HG03457 (cell line): ENCODE results near the gene EVI2A.
"Not testable (repeated sequence)": the region's sequence is repeated elsewhere in the genome, so short reads cannot be mapped to it uniquely, and the experiment has no call there.

Experiments used
- ATAC-seq: cut with Tn5 transposase; IDR thresholded peaks from one replicate; pipeline ENCODE4 v1.9.1; 2021; ENCODE audit warnings: moderate number of reproducible peaks; ENCODE audit not compliant: unreplicated experiment

The EVI2A gene

DNA sequence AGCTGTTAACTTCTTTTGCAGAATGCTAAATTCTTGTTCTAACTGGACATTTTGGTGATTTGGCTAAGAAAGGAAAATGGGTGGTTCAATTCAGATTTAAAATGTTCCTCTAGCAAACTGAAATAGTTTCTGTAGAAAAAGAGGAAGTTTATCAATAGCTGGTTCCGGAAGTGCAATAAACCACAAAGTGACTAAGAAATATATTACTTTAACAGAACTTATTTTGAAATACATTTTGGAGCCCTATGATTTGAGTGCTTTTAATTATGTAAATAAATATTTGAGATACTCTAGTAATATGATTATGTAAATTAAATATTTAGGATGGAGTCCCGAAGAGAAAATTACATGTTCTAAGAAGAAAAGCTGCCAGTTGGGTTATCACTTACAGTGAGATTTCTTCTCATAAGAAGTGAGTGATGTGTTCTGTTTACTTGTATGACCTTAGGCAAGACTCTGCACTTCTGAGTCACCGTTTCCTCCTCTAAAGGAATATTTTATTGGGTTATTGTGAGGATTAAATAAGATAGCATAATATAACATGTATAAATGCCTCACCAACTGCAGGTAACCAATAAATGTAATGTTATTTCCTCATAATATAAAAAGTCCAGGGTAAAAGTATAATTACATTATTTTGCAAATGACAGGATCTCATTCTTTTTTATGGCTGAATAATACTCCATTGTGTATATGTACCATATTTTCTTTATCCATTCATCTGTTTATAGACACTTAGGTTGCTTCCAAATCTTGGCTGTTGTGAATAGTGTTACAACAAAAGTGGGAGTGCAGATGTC lies 7.2 kb downstream of the EVI2A start, which contains the start of gene EVI2B:
TSS of gene EVI2B (minus strand) at position 73 of the 800 bp plus-strand sequence. CDS start 8,445 bp downstream, outside the sequence.
- ATAC-seq, result no peak

DNA sequence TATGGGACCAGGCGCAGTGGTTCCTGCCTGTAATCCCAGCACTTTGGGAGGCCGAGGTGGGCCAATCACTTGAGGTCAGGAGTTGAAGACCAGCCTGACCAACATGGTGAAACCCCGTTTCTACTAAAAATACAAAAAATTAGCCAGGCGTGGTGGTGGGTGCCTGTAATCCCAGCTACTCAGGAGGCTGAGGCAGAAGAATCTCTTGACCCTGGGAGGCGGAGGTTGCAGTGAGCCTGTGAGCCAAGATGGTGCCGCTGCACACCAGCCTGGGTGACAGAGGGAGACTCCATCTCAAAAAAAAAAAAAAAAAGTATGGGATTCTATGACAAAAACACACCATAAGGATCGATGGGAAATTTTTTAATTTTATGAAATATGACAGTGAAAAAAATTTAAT lies 9.2 kb downstream of the EVI2A start:
- ATAC-seq, result not testable (repeated sequence)

DNA sequence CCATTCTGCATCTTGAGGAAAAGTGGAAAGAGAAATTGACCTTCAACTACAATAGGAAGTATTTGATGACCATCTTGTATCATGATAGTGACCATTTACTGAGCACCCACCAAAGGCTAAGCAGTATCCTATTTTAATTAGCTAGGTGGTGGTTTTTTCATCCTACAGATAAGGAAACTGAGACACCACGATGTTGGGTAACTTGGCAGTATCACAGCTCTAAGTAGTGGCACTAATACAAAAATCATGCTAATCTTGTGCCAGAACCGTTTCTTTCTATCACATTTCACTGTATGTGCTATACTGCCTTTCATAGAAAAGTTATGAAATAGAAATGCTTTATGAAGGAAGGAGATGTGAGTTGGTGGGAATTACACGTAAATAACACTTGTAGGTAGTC lies 9.9 kb downstream of the EVI2A start:
- no peak for ATAC-seq

DNA sequence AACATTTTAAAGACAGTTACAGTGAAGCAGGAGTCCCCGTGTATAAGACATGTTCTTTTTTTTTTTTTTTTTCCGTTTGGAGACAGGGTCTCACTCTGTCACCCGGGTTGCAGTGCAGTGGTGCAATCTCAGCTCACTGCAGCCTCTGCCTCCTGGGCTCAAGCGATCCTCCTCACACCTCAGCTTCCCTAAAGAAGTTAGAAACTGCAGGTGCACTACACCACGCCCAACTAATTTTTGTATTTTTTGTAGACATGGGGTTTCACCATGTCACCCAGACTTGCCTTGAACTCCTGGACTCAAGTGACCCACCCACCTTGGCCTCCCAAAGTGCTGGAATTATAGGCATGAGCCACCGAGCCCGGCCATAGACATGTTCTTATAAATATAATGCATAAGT lies 10.5 kb downstream of the EVI2A start:
- ATAC-seq, result no peak

DNA sequence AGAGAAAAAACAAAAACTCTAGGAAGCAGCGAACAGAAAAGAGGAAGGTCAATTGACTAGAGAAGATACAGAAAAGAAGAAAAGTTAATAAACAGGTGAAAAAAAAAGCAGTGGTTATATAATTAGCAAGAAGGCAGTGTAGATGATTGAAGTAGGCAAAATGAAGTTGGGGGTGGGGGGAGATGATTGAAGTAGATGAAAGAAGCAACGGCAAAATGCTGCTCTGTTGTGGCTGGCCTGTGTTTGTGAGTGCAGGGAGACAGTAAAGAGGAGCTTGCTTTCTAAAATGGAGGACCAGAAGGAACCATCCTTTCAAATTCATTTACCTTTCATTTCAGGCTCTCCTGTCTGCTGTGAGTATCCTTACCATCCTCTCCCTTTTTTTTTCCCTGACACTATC lies 11.2 kb downstream of the EVI2A start:
- no peak for ATAC-seq

DNA sequence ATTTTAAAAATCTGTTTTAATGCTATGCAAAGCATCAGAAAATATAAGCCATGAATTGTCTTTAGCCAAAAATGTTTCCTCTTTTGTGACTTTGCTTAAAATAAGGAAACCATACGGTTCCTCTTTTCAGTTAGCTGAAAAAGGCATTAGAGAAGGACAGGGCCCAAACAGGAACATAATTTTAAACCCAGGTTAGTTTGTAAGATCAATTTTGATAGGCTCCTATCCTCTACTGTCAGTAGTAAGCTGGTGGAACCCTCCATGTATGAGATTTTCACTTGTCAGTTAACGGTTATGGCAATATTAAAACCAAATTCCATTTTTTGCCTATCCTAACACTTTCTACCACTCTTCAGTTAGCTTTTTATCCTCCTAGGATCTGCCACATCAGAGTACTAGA lies 11.9 kb downstream of the EVI2A start:
- no peak for ATAC-seq

DNA sequence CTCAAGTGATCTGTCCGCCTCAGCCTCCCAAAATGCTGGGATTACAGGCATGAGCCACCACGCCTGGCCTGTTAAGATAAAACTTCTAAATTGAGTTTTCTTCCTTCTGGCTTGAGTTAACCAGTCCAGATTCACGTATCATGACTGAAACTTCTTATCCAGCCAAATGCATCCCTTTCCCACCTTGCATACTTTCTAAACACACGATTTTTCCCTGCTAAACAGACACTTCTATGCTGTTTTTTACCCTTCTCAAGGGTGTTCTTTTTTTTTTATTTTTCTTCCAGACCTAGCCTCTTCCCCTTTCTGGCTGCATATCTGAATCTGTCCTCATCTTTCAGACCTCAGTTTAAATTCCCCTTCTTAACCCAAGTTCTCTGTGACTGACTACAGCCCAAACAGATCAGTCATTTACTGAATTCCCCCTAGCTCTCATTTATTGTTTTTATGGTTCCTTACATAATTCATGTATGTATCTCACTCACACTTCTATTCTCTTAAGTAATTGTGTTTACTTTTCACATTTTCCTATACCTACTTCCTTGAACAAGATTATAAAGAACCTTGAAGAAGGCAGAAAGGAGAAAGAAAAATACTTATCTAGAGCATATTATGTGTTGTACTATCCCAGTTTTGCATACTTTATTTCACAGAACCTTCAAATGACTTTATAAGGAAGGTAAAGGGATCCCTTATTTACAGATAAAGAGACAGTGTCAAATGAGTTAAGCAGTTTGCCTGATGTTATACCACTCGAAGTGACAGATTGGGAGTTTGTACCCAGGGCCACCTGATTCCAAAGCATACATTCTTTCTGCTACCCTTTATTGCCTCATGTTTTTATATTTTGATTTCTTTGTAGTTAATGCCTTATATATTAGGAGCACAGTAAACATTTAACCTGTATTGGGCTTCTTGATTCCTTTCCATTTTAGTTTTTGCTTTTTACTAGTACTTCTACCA lies 12.8 kb downstream of the EVI2A start:
- no peak for ATAC-seq

DNA sequence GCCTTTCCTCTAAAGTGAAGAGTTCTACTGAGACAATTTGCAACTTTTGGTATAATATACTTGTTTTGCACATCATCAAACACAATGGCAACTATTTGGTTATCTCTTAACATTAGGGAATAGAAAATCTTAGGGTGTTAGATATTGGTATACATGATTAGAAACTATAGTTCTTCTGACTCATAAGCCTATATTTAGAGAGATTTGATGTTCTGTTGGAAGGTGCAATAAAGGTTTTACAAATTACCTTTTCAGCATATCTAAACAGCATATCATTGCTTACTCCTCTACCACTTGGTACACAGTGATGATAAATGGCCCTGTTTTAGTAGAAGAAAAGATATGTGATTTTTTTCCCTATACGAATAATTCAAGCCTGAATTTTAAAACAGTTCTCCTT lies 13.8 kb downstream of the EVI2A start:
- no peak for ATAC-seq

DNA sequence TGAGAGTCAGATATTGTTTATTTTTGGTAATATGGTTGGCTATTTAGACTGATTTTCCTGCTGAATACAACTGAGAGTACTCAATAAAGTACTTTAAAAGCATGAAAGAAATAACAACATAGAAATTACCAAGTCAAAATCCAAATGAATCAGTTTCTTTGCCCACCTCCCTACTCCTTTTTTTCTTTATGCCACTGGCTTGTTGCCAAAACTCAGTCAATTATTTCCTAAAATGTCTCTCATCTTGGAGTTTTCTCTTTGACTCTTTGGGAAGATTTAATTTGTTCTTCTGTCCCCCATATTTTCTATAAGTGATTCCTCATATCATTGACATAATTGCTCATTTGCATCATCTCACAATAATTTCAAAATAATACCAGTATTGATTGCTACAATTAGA lies 21.8 kb downstream of the EVI2A start:
- no peak for ATAC-seq

DNA sequence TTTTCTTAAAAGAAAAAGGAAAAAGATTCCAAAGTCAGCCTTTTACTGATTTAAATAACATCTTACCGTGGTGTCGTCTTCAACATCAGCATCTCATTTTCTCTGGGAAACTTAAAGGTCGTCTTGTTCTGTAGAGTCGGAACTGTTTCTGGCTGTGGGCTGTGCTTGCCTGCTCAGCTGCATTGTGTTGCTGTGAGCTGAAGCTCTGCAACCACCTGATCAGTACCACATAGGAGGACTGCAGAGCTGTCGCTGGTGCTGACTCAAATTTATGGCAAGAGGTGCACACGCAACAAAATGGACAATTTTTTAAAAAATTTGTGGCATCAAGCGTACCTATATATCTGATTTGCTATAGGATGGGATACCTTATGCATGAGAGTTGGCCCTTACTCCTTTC lies 24.3 kb downstream of the EVI2A start, which contains the start of gene OMG:
TSS of gene OMG (minus strand) at position 150 of the 400 bp plus-strand sequence. CDS start 908 bp downstream, outside the sequence.
- no peak for ATAC-seq

DNA sequence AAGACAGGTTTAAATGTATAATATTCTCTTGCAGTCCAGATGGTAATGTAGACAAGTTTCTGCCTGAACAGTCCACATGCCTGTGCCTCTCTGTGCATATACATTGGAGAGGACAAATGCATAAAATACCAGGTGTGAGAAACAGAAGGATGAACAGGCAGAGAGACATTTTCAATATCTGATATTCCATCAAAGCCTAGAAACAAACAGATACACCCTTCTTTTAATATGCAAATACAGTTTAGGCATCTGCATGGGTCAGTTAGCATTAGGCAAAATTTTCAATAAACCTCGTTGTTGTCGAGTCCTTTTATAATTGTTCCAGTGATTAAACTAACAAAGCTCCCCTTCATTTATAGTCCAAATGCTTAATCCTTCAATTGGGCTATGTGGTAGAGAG lies 25.3 kb downstream of the EVI2A start:
- no peak for ATAC-seq

DNA sequence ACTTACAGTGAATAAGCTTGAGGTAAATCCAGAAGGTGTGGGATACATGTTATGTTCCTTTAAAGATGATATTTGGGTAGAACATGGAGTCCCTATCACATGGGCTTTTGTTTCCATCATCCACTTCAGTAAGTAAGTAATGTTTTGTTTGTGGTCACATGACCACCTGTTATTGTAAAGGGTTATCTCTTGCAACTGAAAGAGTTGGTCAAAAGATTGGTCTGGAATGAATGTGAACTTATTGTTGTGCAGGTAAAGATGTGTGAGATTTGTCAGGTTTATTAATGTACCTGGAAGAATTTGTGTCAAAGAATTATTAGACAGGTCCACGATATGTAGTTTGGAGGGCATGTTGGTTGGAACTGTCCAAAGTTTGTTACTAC lies 25.9 kb downstream of the EVI2A start:
- ATAC-seq, result no peak

DNA sequence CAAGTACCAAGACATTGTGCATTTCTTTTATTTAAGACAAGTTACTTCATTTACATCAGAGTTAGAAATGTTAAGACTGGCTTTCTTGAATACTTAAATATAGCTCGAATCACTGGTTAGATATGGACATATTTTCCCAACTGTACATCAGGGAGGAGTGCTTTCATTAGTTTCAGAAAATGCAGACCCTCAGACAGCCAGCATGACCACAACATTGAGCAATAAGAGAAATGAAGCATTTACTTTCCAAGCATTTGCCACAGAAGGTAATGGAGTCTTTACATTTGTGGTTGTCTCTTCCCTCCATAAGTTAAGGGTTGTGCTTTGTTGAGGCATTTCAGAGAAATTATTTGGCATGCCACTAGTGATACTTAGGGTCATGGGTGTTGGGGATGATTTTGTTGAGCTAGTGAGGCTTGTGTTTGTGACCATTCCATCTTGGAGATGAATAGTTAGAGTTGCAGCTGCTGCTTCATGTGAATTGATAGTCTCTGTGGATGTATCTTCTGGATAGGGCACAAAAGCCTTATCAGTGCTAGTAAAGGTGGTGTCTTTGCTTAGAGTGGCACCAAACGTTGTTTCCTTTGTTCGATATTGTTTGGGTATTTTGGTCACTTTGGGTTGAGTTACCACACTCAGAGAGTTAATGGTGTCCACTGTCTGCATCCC lies 26.5 kb downstream of the EVI2A start:
- ATAC-seq, result no peak

DNA sequence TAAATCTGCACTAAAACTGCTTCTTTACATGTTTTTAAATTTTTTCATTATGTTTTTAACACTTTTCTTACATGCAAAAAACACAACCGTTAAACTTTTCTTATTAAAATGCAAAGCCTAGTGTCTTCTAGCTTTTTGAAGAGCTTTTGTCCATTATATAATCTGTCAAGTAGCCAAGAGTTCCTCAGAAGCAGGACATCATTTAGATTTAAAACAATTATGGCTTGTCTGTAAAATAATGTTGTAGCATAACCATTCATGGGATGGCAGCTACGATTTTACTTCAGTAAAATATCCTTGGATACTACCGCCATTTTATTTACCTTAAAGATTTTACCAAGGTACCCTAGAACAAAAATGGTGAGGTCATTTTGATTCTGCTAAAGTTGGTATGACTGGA lies 27.2 kb downstream of the EVI2A start:
- ATAC-seq, result no peak

DNA sequence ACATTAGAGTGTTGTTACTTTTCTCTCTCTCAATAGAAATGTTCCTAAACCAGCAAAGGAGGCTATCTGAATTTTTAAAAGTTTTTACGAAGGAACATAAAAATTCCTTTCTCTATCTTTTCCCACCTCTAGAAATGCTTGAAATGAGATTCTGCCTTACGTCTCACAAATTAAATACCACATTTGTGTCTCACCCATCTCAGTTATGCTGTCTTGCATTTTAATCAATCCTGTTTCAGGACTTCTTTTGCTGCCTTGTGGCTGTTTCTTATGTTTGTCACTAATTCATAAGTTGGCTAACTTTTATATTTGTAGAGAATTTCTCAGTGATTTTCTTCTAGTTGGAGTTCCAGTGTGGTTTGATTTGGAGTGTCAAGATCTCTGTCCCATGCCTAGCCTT lies 27.8 kb downstream of the EVI2A start:
- no peak for ATAC-seq

DNA sequence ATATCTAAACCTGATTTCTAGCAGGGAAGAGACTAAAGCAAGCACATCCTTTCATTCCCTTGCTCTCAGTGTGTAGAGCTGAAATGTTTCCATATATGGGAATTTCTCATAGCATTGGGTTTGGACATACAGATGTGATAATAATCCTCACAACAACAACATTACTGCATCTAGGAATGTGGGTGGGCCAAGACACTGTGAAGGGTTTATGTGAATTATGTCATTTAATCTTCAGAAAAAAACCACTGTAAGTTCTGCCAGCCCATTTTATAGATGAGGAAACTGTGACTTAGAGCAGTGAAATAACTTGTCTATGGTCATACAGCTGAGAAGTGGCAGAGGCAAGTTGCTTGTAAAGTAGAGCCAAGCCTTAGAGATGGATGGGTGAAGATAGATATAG lies 29.6 kb downstream of the EVI2A start:
- ATAC-seq, result no peak

DNA sequence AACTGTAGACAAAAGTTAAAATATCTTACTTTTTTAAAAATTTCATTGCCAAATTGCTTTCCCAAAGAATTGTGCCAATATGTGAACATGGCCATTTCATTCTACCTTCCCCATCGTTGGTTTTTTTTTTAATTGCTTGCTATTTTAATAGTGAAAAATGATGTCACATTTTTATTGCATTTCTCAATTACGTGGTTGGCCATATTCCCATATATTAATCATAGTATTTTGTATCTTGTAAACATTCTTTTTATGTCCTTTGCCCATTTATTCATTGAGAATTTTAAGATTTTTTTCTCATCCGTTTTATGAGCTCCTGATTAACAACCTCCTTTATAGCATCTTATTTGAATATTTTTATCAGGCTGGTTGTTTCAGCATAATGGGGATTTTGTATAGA lies 31.6 kb downstream of the EVI2A start:
- ATAC-seq, result no peak

DNA sequence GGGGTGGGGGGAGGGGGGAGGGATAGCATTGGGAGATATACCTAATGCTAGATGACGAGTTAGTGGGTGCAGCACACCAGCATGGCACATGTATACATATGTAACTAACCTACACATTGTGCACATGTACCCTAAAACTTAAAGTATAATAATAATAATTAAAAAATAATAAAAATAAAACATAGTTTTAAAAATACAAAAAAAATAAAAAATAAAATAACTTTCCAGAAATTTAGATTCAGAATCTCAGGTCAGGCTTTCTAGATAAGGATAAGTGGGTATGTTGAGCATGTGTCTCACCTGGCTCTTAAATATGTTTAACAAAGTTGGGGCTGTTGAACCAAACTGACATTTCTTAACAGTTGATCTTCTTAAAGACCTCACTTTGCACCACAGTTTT lies 33.5 kb downstream of the EVI2A start:
- ATAC-seq, result not testable (repeated sequence)

DNA sequence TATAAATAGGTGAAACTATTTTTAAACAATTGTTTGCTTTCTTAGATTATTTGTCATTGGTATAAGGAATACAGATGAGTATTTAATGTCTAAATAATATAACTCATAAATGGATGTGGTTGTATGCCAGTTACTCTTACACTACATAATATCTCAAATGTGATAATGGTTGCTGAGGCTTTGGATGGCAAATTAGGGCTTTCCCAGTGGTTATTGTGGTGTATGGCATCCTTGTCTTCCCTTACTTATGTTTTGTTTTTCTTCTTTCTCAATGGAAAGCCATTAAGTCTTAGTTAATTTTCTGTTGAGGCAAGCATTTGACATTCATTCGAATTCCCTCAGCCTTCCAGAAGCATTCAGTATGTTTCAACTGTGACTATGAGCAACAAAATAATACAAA lies 34.8 kb downstream of the EVI2A start:
- no peak for ATAC-seq

DNA sequence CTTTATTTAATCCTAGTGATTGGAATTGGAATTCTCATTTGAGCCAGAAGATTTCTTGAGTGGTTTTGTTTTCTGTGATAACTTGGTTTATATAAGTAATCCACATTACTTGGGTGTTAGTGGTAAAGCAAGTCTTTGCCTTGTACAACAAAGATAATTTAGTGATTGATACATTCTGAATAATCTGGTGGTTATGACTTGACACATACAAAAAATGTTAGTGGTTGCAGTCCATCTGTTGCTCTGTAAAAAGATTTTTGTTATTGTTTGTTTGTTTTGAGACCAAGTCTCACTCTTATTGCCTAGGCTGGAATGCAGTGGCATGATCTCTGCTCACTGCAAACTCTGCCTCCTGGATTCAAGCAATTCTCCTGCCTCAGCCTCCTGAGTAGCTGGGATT lies 37.6 kb downstream of the EVI2A start:
- no peak for ATAC-seq

DNA sequence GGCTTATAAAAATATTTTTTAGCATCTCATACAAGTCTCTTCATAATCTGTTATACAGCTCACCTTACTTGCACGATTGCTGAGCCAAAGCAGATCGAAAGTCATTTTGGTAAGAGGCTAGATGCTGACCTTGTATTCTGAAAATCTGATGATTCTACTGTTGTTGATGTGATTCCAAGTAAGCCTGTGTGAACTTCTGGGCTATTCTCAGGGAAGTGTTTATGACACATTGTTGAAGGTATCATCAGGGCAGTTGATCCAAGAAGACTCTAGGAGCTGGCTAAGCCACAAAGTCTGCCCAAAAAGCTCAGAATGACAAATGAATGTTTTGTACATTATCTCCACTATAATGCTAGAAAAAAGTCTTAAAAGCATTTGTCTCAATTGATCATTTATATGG lies 40.4 kb downstream of the EVI2A start:
- ATAC-seq, result no peak
